Endothelial cell of umbilical vein (primary cell): ENCODE measurements around the gene GZF1. TPM values are rescaled to one million over a fixed set of nuclear protein-coding genes. Genes with fewer than 3 reads are reported as not detected.

Experiments
- BruUV-seq: library from RNA; stranded (reverse); fragments of 400-500 nt; replicated peaks from 2 replicates; lab custom pipeline; 2021; lab: Mats Ljungman, UMichigan
- CTCF ChIA-PET: fragments of 300-600, 350-600 bp; sonication (Branson Sonifier 250); formaldehyde crosslinking; loops from one replicate; lab custom pipeline; 2021; ENCODE audit warnings: antibody characterized with exemption, inconsistent platforms; lab: Charles Lee
- POLR2A ChIA-PET: fragments of 300-600, 350-600 bp; sonication (Branson Sonifier 250); formaldehyde crosslinking; loops from one replicate; lab custom pipeline; 2021; ENCODE audit warnings: antibody characterized with exemption, inconsistent platforms; lab: Charles Lee
- DNase-seq: peaks from one replicate; pipeline ENCODE4 v3.0.0-alpha.2; 2011; ENCODE audit warnings: low read depth, low spot score
- FAIRE-seq: peaks from 2 replicates; lab custom pipeline; 2011; peaks lifted over from hg19 to GRCh38; lab: Jason Lieb, UNC
- H2AFZ ChIP-seq: 2 replicates; pipeline ENCODE4 v1.6.0; 2012; ENCODE audit warnings: low read depth, low read length, control low read depth, inconsistent platforms
- H3K27ac ChIP-seq: 2 replicates; pipeline ENCODE4 v1.5.1; 2011; ENCODE audit warnings: low read depth, mild to moderate bottlenecking, control low read depth, low read length, moderate library complexity; ENCODE audit not compliant: insufficient read depth
- H3K27me3 ChIP-seq, 2 experiments: 2 replicates each; pipeline versions ENCODE4 v1.6.0 to v1.6.1; 2011; ENCODE audit warnings: low read length in 2 of 2, mixed read lengths in 1 of 2; ENCODE audit not compliant: control insufficient read depth in 2 of 2, insufficient read depth in 2 of 2
- H3K36me3 ChIP-seq, 2 experiments: 2 replicates in 1 of 2; 3 replicates in 1 of 2; pipeline ENCODE4 v1.5.1; 2011; ENCODE audit warnings: low read length in 2 of 2, mild to moderate bottlenecking in 1 of 2, moderate library complexity in 1 of 2; ENCODE audit not compliant: control insufficient read depth in 2 of 2, insufficient read depth in 2 of 2; ENCODE audit errors: extremely low read depth in 1 of 2
- H3K4me1 ChIP-seq: 3 replicates; pipeline ENCODE4 v1.5.1; 2011; ENCODE audit warnings: mild to moderate bottlenecking, low read length; ENCODE audit not compliant: control insufficient read depth, insufficient read depth; ENCODE audit errors: extremely low read depth
- H3K4me2 ChIP-seq: 2 replicates; pipeline ENCODE4 v1.6.1; 2011; ENCODE audit warnings: low read length, control low read depth, mixed read lengths; ENCODE audit not compliant: insufficient read depth
- H3K4me3 ChIP-seq, 3 experiments: fragments of 200-600 bp in 1 of 3; sonication (generic), shearing (Covaris generic) in 1 of 3; replicated peaks in 1 of 3; 2 replicates each; pipeline ENCODE4 v1.5.1; 2011 to 2016; ENCODE audit warnings: control low read depth in 3 of 3, low read length in 3 of 3, mild to moderate bottlenecking in 2 of 3, inconsistent platforms in 1 of 3, low read depth in 1 of 3, moderate library complexity in 1 of 3; ENCODE audit not compliant: insufficient read depth in 1 of 3
- H3K79me2 ChIP-seq: 2 replicates; pipeline ENCODE4 v1.6.0; 2012; ENCODE audit warnings: low read length, inconsistent platforms; ENCODE audit not compliant: control insufficient read depth, insufficient read depth
- H3K9ac ChIP-seq: replicated peaks from 2 replicates; pipeline ENCODE3; 2011; ENCODE audit warnings: low read length, control low read depth; ENCODE audit not compliant: insufficient read depth; ENCODE audit errors: extremely low read depth
- H3K9me1 ChIP-seq: replicated peaks from 3 replicates; pipeline ENCODE4 v1.6.0; 2011; ENCODE audit warnings: mild to moderate bottlenecking, low read length; ENCODE audit not compliant: control insufficient read depth, insufficient read depth; ENCODE audit errors: extremely low read depth
- H3K9me3 ChIP-seq: replicated peaks from 2 replicates; pipeline ENCODE4 v1.5.1; 2012; ENCODE audit warnings: low read length, inconsistent platforms; ENCODE audit not compliant: control insufficient read depth, insufficient read depth
- H4K20me1 ChIP-seq: replicated peaks from 2 replicates; pipeline ENCODE3; 2011; ENCODE audit warnings: mild to moderate bottlenecking, low read length; ENCODE audit not compliant: control insufficient read depth, insufficient read depth; ENCODE audit errors: extremely low read depth
- CTCF ChIP-seq, 2 donors: IDR thresholded peaks; 1 replicate in 1 of 2; 2 replicates in 1 of 2; pipeline ENCODE4 v1.5.1; 2011; ENCODE audit warnings: low read length in 2 of 2, mild to moderate bottlenecking in 2 of 2, moderate library complexity in 2 of 2, control low read depth in 1 of 2, inconsistent platforms in 1 of 2, low read depth in 1 of 2; ENCODE audit not compliant: insufficient read depth in 1 of 2; ENCODE audit errors: extremely low read depth in 1 of 2
- EZH2 ChIP-seq: IDR thresholded peaks from 2 replicates; pipeline ENCODE4 v1.6.1; 2012; ENCODE audit warnings: borderline replicate concordance, low read depth, mild to moderate bottlenecking, moderate library complexity, low read length, inconsistent platforms; ENCODE audit not compliant: severe bottlenecking
- FOS ChIP-seq: IDR thresholded peaks from 2 replicates; pipeline ENCODE4 v1.6.1; 2011; ENCODE audit warnings: mild to moderate bottlenecking, low read length, moderate library complexity, borderline replicate concordance; ENCODE audit not compliant: insufficient read depth
- GATA2 ChIP-seq: IDR thresholded peaks from 2 replicates; pipeline ENCODE4 v1.7.0; 2011; ENCODE audit warnings: low read depth, mild to moderate bottlenecking, moderate library complexity, mixed read lengths, low read length; ENCODE audit not compliant: insufficient read length, insufficient read depth
- MAX ChIP-seq: IDR thresholded peaks from 2 replicates; pipeline ENCODE4 v1.6.1; 2011; ENCODE audit not compliant: insufficient read depth, insufficient read length
- MYC ChIP-seq: IDR thresholded peaks from one replicate; pipeline ENCODE4 v1.6.1; 2011; ENCODE audit warnings: mild to moderate bottlenecking, low read depth, low read length
- POLR2A ChIP-seq: IDR thresholded peaks from 2 replicates; pipeline ENCODE4 v1.6.1; 2012; ENCODE audit warnings: low read depth, mild to moderate bottlenecking, control low read depth, low read length
- POLR2AphosphoS5 ChIP-seq: IDR thresholded peaks from 2 replicates; pipeline ENCODE4 v1.6.1; 2012; ENCODE audit warnings: low read depth, mild to moderate bottlenecking, control low read depth, low read length, moderate library complexity; ENCODE audit not compliant: insufficient read depth
- dilution Hi-C: fragments of 300-500 bp; cut with MboI; formaldehyde crosslinking; loops from one replicate; pipeline ENCODE4 v1.15.0; 2019; ENCODE audit warnings: low sequenced_read_pairs; ENCODE audit not compliant: extremely low pct_ligation_motif_present
- intact Hi-C: fragments of 100-400 bp; cut with micrococcal nuclease; formaldehyde crosslinking; loops from one replicate; pipeline ENCODE4 v1.10.0; 2022
- polyA plus RNA-seq, 4 experiments: library from polyadenylated mRNA; depleted of rRNA in 3 of 4; stranded (reverse) in 3 of 4; unstranded in 1 of 4; fragments of >200 nt; gene quantifications; 2 replicates each; pipeline versions ENCODE4 v1.2.1 to v1.2.3, GENCODE V29; 2011 to 2012; ENCODE audit warnings: missing spikeins in 1 of 4
- total RNA-seq: library from RNA; stranded (reverse); gene quantifications from 2 replicates; pipeline ENCODE4 v1.2.3, GENCODE V29; 2021

Gene GZF1
- total and polyA plus RNA-seq, 2 donors (not counting 3 experiments of a cell fraction or from before 2014, with no cell fraction given): 9.7 to 10.0 TPM

- no peak overlapping the region for H2AFZ ChIP-seq
- H3K9me3 ChIP-seq: no peaks in the 10 kb centered on the region
- no peaks in the 10 kb centered on the region for H3K36me3 ChIP-seq
- no peaks in the 10 kb centered on the region for H3K9me1 ChIP-seq
- ChIA-PET POLR2A (no interaction called here), CTCF (interaction anchor here (1.6 kb wide), 1 partner anchor 13 kb away, joined by 6 read pairs; no protein-coding TSS in a partner anchor)
- dilution Hi-C loops (no loop called here), intact Hi-C loops (no loop called here)
- no peak overlapping the region for H3K4me2 ChIP-seq
- no TSS peak for BruUV-seq
- H3K79me2 ChIP-seq: no peaks in the 10 kb centered on the region
- H3K27ac ChIP-seq: no peak overlapping the region
- FAIRE-seq (no peak), DNase-seq (no peak)
- TF ChIP-seq MAX: no peak
- TF ChIP-seq POLR2A: no peak
- no peak for TF ChIP-seq MYC
- TF ChIP-seq FOS: no peak
- no peak for TF ChIP-seq POLR2AphosphoS5
- TF ChIP-seq GATA2: no peak
- no peak for TF ChIP-seq CTCF (IDR thresholded peaks at IDR 0.05; ENCODE audit: extremely low read depth in 1 of 2, insufficient read depth in 1 of 2, low read depth in 1 of 2, low read length in 2 of 2)
- TF ChIP-seq EZH2: no peak
- H4K20me1 ChIP-seq: no peaks in the 10 kb centered on the region
- H3K4me1 ChIP-seq: peaks cover 9% of the 10 kb centered on the region
- H3K27me3 ChIP-seq: peaks cover 0 to 5% of the 10 kb centered on the region in 2 experiments
- no peak overlapping the region for H3K4me3 ChIP-seq
- no peak overlapping the region for H3K9ac ChIP-seq
Measured at GRCh38 chr20:23327617-23328333, 34.2 kb upstream of the GZF1 start.
